A549 (cell line): ENCODE measurements around the gene RTN3.

Experiments
- CTCF ChIP-seq: fragments of >200 bp; sonication (Bioruptor Twin); formaldehyde crosslinking; IDR thresholded peaks from 3 replicates; pipeline ENCODE4 v1.5.1; 2016
- JUNB ChIP-seq: fragments of >200 bp; sonication (Bioruptor Twin); formaldehyde crosslinking; IDR thresholded peaks from 2 replicates; pipeline ENCODE4 v1.6.1; 2016
- KDM1A ChIP-seq: fragments of 200-600 bp; sonication (generic); IDR thresholded peaks from 2 replicates; pipeline ENCODE4 v1.6.1; 2016; ENCODE audit warnings: low read depth, mild to moderate bottlenecking
- MAX ChIP-seq: IDR thresholded peaks from 2 replicates; pipeline ENCODE4 v1.6.1; 2012

DNA sequence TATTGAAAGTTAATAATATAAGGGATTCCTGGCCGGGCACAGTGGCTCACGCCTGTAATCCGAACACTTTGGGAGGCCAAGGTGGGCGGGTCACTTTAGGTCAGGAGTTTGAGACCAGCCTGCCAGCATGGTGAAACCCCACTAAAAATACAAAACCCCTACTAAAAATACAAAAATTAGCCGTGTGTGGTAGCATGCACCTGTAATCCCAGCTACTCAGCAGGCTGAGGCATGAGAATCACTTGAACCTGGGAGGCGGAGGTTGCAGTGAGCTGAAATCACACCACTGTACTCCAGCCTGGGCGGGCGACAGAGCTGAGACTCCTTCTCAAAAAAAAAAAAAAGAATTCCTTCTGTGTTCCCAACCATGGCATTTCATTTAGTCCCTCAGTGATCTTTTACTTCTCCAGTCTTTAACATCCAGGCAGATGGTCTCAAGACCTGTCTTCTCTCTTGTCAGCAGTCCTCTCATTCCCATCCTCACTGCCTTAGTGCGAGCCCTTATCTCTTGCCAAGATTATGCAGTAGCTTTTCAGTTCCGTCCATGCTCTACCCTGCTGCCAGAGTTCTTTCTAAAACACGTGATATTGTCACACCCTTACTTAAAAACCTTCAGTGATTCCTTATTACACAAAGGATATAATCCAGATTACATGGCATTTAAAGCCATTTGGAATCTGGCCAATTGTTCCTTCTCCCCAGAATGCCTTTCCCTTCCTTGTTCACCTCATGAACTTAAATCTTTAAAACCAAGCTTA, 17.9 kb downstream of the RTN3 start:
- TF ChIP-seq JUNB (no peak), CTCF (no peak), MAX (no peak), KDM1A (no peak)
